H1 (cell line): Measurements from ENCODE around the gene AGBL4.

ENCODE experiments used
- CHD1 ChIP-seq: IDR thresholded peaks from 2 replicates; pipeline ENCODE4 v1.6.1; 2012; ENCODE audit warnings: low read depth, low read length, improper control_type of control experiment
- CTCF ChIP-seq, 3 experiments: IDR thresholded peaks; 1 replicate in 2 of 3; 2 replicates in 1 of 3; pipeline versions ENCODE4 v1.5.1 to v1.6.1; 2011; ENCODE audit warnings: low read length in 3 of 3, mild to moderate bottlenecking in 3 of 3, inconsistent platforms in 2 of 3, low read depth in 1 of 3, moderate library complexity in 1 of 3; ENCODE audit not compliant: insufficient read depth in 1 of 3; ENCODE audit errors: control extremely low read depth in 1 of 3
- EGR1 ChIP-seq: IDR thresholded peaks from 2 replicates; pipeline ENCODE4 v1.6.1; 2011; ENCODE audit warnings: low read depth, low read length, borderline replicate concordance
- GTF2F1 ChIP-seq: IDR thresholded peaks from 2 replicates; pipeline ENCODE4 v1.6.1; 2012; ENCODE audit warnings: low read depth, low read length, improper control_type of control experiment, borderline replicate concordance
- HDAC2 ChIP-seq, 2 experiments: fragments of 300-600 bp in 1 of 2; sonication (generic) in 1 of 2; IDR thresholded peaks; 2 replicates each; pipeline ENCODE4 v1.6.1; 2011 to 2012; ENCODE audit warnings: low read depth in 2 of 2, low read length in 2 of 2, mild to moderate bottlenecking in 2 of 2, moderate library complexity in 2 of 2, borderline replicate concordance in 1 of 2, inconsistent platforms in 1 of 2
- MAX ChIP-seq: IDR thresholded peaks from 2 replicates; pipeline ENCODE4 v1.6.1; 2012; ENCODE audit warnings: inconsistent platforms
- RNF2 ChIP-seq: fragments of 200-900, 300-1000 bp; sonication (generic); IDR thresholded peaks from 2 replicates; pipeline ENCODE4 v1.7.1; 2016; ENCODE audit warnings: borderline replicate concordance, low read depth, mild to moderate bottlenecking, antibody characterized with exemption, low read length; ENCODE audit not compliant: poor library complexity, severe bottlenecking; ENCODE audit errors: missing control alignments
- SP4 ChIP-seq: IDR thresholded peaks from 2 replicates; pipeline ENCODE4 v1.6.1; 2012; ENCODE audit warnings: low read length, inconsistent platforms

GRCh38 chr1:49166031-49166430 lies 857.7 kb downstream of the AGBL4 start:
- TF ChIP-seq HDAC2 (IDR thresholded peaks at IDR 0.05; ENCODE audit: borderline replicate concordance in 1 of 2, low read depth in 2 of 2, low read length in 2 of 2) (no peak), CTCF (IDR thresholded peaks at IDR 0.05; ENCODE audit: control extremely low read depth in 1 of 3, insufficient read depth in 1 of 3, low read depth in 1 of 3, low read length in 3 of 3) (no peak), EGR1 (no peak), MAX (no peak), CHD1 (no peak), RNF2 (no peak), GTF2F1 (no peak), SP4 (no peak)
